PFSK-1 (cell line): ENCODE measurements around the gene EPHA7.

Experiments
- FOXP2 ChIP-seq: optimal IDR thresholded peaks from 2 replicates; pipeline ENCODE3; 2011; ENCODE audit warnings: borderline replicate concordance, control low read depth, inconsistent platforms; ENCODE audit not compliant: insufficient read depth; ENCODE audit errors: extremely low read length, extremely low read depth
- POLR2AphosphoS5 ChIP-seq: IDR thresholded peaks from 2 replicates; pipeline ENCODE4 v1.6.1; 2012; ENCODE audit warnings: low read depth, mild to moderate bottlenecking, control low read depth, low read length, moderate library complexity
- SIN3A ChIP-seq: IDR thresholded peaks from 2 replicates; pipeline ENCODE4 v1.6.1; 2012; ENCODE audit warnings: mild to moderate bottlenecking, low read length, moderate library complexity, borderline replicate concordance; ENCODE audit not compliant: insufficient read depth
- TAF1 ChIP-seq: IDR thresholded peaks from 2 replicates; pipeline ENCODE4 v1.6.1; 2012; ENCODE audit warnings: low read length, control low read depth, borderline replicate concordance; ENCODE audit not compliant: insufficient read depth
- TF ChIP-seq, protein P1 (sequence below), 2 experiments: IDR thresholded peaks; 2 replicates each; pipeline versions ENCODE4 v1.6.1 to v1.8.0; 2011 to 2012; ENCODE audit warnings: low read depth in 2 of 2, low read length in 2 of 2, control low read depth in 1 of 2, inconsistent platforms in 1 of 2, mild to moderate bottlenecking in 1 of 2, moderate library complexity in 1 of 2; ENCODE audit not compliant: insufficient read depth in 1 of 2

DNA sequence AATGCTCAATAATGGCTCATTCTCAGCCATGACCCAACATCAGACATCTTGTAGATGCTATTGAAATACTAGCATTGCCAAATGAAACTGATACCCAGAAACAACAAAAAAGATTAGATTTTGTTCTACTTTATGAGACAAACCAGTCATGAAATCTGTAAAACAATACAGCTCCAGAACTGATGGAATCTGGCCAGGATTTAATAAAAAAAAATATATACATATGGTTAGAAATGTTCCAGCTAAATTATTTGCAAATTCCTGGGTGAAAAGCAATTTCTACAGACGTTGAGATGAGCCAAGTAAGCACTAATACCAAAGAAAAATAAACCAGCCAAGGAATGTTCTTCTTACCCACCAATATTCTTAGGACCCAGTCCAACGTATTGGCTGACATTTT is 201.3 kb downstream of the EPHA7 start:
- TF ChIP-seq POLR2AphosphoS5 (no peak), TAF1 (no peak), FOXP2 (no peak), SIN3A (no peak)
- TF ChIP-seq, protein P1, sequence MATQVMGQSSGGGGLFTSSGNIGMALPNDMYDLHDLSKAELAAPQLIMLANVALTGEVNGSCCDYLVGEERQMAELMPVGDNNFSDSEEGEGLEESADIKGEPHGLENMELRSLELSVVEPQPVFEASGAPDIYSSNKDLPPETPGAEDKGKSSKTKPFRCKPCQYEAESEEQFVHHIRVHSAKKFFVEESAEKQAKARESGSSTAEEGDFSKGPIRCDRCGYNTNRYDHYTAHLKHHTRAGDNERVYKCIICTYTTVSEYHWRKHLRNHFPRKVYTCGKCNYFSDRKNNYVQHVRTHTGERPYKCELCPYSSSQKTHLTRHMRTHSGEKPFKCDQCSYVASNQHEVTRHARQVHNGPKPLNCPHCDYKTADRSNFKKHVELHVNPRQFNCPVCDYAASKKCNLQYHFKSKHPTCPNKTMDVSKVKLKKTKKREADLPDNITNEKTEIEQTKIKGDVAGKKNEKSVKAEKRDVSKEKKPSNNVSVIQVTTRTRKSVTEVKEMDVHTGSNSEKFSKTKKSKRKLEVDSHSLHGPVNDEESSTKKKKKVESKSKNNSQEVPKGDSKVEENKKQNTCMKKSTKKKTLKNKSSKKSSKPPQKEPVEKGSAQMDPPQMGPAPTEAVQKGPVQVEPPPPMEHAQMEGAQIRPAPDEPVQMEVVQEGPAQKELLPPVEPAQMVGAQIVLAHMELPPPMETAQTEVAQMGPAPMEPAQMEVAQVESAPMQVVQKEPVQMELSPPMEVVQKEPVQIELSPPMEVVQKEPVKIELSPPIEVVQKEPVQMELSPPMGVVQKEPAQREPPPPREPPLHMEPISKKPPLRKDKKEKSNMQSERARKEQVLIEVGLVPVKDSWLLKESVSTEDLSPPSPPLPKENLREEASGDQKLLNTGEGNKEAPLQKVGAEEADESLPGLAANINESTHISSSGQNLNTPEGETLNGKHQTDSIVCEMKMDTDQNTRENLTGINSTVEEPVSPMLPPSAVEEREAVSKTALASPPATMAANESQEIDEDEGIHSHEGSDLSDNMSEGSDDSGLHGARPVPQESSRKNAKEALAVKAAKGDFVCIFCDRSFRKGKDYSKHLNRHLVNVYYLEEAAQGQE (IDR thresholded peaks at IDR 0.05; ENCODE audit: insufficient read depth in 1 of 2, low read depth in 2 of 2, low read length in 2 of 2), result no peak
